Prostate gland (tissue), 2 donors: ENCODE measurements around the gene CTPS2. TPM values are rescaled to one million over a fixed set of nuclear protein-coding genes. Genes with fewer than 3 reads are reported as not detected.
"Not testable (repeated sequence)": the region's sequence is repeated elsewhere in the genome, so short reads cannot be mapped to it uniquely, and the experiment has no call there.

Experiments
- DNase-seq: peaks from one replicate; pipeline ENCODE4 v3.0.0-alpha.2; 2019; ENCODE audit warnings: low spot score
- H3K27ac ChIP-seq, 2 donors: fragments of 200-600 bp; sonication (generic); 2 replicates each; pipeline ENCODE4 v1.5.1; 2017 to 2019
- H3K27me3 ChIP-seq: fragments of 200-600 bp; sonication (generic); replicated peaks from 2 replicates; pipeline ENCODE4 v1.5.1; 2019; ENCODE audit not compliant: insufficient read depth
- H3K36me3 ChIP-seq, 2 donors: fragments of 200-600 bp; sonication (generic); 1 replicate in 1 of 2; 2 replicates in 1 of 2; pipeline versions ENCODE4 v1.5.1 to v1.8.1; 2017 to 2019
- H3K4me1 ChIP-seq: fragments of 200-600 bp; sonication (generic); replicated peaks from 2 replicates; pipeline ENCODE4 v1.5.1; 2019
- H3K4me3 ChIP-seq, 2 donors: fragments of 200-600 bp; sonication (generic); 2 replicates each; pipeline ENCODE4 v1.5.1; 2017 to 2019
- H3K9me3 ChIP-seq: fragments of 200-600 bp; sonication (generic); 2 replicates; pipeline ENCODE4 v1.5.1; 2017
- POLR2A ChIP-seq: fragments of 450-650 bp; IDR thresholded peaks from one replicate; pipeline ENCODE4 v1.6.1; 2016; ENCODE audit warnings: antibody characterized with exemption, mild to moderate bottlenecking
- POLR2AphosphoS5 ChIP-seq: sonication (generic); formaldehyde crosslinking; IDR thresholded peaks from one replicate; pipeline ENCODE4 v1.6.1; 2017; ENCODE audit warnings: antibody characterized with exemption
- WGBS: methylation state at CpG from one replicate; pipeline ENCODE4 v1.1.5; 2018; 5-methylcytosine and 5-hydroxymethylcytosine counted together
- intact Hi-C: fragments of 100-400 bp; cut with DNase I; formaldehyde crosslinking; loops from one replicate; pipeline ENCODE4 v1.14.2; 2022
- total RNA-seq, 2 donors: library from RNA; depleted of rRNA; stranded (reverse); fragments of >200 nt; gene quantifications; one replicate each; pipeline ENCODE4 v1.1.0, GENCODE V29; 2016
- TF ChIP-seq, protein P1 (sequence below), 4 experiments: fragments of 200-600 bp in 2 of 4; fragments of 450-650 bp in 2 of 4; sonication (generic) in 2 of 4; IDR thresholded peaks; 1 replicate in 3 of 4; 2 replicates in 1 of 4; pipeline ENCODE4 v1.5.1; 2016 to 2019; ENCODE audit warnings: antibody characterized with exemption in 4 of 4, mild to moderate bottlenecking in 2 of 4, moderate library complexity in 2 of 4

The CTPS2 gene
- total RNA-seq, 2 donors from 2014 or later, result 14.3 to 20.4 TPM

DNA sequence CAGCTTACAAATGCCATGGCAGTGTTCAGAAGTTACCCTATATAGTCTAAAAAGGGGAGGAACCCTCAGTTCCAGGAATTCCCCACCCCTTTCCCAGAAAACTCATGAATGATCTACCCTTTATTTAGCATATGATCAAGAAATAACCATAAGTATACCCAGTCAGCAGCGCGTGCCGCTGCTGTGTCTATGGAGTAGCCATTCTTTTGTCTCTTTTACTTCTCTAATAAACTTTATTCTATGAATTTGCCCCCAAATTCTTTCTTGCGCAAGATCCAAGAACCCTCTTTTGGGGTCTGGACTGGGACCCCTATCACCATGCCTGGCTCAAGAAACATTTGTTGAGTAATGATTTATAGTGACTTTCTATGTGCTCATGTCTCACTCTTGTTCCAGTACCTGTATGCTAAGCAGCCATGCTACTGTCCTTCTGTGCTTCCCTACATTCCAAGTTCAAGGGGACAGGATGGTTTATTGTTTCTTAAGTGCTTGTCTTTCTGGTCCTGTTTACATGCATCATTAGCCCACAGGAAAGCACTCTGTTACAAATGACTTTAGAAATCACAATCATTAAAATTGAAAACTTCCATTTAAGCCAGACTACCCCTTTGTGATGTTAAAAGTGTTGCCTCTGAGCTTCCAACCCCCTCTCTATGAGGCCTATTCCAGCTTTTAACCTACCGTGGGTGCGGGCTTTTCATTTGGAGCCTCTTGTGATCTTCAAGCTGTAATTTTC lies 125.9 kb downstream of the CTPS2 start:
- Histone ChIP-seq H3K27ac (no peak overlapping the region), H3K4me1 (no peaks in the 10 kb centered on the region), H3K36me3 (no peaks in the 10 kb centered on the region), H3K27me3 (no peaks in the 10 kb centered on the region), H3K9me3 (no peaks in the 10 kb centered on the region), H3K4me3 (no peak overlapping the region)
- TF ChIP-seq POLR2A (no peak), POLR2AphosphoS5 (no peak)
- TF ChIP-seq, protein P1, sequence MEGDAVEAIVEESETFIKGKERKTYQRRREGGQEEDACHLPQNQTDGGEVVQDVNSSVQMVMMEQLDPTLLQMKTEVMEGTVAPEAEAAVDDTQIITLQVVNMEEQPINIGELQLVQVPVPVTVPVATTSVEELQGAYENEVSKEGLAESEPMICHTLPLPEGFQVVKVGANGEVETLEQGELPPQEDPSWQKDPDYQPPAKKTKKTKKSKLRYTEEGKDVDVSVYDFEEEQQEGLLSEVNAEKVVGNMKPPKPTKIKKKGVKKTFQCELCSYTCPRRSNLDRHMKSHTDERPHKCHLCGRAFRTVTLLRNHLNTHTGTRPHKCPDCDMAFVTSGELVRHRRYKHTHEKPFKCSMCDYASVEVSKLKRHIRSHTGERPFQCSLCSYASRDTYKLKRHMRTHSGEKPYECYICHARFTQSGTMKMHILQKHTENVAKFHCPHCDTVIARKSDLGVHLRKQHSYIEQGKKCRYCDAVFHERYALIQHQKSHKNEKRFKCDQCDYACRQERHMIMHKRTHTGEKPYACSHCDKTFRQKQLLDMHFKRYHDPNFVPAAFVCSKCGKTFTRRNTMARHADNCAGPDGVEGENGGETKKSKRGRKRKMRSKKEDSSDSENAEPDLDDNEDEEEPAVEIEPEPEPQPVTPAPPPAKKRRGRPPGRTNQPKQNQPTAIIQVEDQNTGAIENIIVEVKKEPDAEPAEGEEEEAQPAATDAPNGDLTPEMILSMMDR (IDR thresholded peaks at IDR 0.05), result no peak
- no peak for DNase-seq
- intact Hi-C loops, result no loop called here
- WGBS, result 91% methylated on average over 6 of the region's 6 CpGs

DNA sequence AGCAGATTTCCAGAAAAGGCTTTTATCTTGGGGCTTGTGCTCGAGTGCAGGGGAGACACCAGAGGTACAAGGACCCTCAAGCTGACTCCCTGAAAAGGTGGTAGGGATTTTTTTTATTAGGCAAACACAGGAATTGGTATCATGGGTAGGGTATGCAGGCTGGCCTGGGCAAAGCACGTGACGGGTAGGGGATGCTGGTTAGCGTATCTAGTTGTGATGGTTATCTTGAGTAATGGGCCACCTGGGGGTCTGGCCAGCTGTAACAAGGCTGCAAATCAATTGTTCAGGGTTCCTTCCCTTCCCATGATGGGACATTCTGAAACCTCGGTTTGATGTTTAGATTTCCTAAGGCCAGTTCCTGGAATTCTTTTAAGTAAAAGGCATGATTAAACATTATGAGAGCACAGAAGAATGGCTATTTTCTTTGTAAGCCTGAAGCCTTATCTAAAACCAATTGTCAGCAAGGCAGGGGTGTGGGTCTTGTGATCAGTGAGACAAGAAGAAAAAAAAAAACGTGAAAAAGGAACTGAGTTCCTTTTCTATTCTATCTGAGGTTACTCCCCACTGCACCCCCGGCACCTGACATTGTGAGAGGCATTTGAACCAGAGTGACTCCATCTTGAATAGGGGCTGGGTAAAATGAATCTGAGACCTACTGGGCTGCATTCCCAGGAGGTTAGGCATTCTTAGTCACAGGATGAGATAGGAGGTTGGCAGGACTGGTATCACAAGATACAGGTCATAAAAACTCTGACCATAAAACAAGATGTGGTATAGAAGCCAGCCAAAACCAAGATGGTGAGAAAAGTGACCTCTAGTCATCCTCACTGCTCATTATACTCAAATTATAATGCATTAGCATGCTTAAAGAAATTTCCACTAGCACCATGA lies 126.7 kb downstream of the CTPS2 start:
- Histone ChIP-seq H3K27me3 (no peaks in the 10 kb centered on the region), H3K9me3 (no peaks in the 10 kb centered on the region), H3K4me3 (no peak overlapping the region), H3K4me1 (no peaks in the 10 kb centered on the region), H3K36me3 (no peaks in the 10 kb centered on the region), H3K27ac (no peak overlapping the region)
- DNase-seq, result no peak
- 68% methylated on average over 7 of the region's 7 CpGs for WGBS
- intact Hi-C loops, result no loop called here
- TF ChIP-seq, protein P1 (IDR thresholded peaks at IDR 0.05), result no peak
- no peak for TF ChIP-seq POLR2AphosphoS5
- TF ChIP-seq POLR2A, result no peak

- H3K4me3 ChIP-seq, H3K9me3 ChIP-seq, H3K27me3 ChIP-seq, H3K4me1 ChIP-seq, H3K27ac ChIP-seq, DNase-seq, H3K36me3 ChIP-seq, intact Hi-C loops: not testable (repeated sequence)
- WGBS, result 38% methylated on average over 14 of the region's 14 CpGs
Observed at GRCh38 chrX:16580004-16580797, 132.3 kb downstream of the CTPS2 start.

DNA sequence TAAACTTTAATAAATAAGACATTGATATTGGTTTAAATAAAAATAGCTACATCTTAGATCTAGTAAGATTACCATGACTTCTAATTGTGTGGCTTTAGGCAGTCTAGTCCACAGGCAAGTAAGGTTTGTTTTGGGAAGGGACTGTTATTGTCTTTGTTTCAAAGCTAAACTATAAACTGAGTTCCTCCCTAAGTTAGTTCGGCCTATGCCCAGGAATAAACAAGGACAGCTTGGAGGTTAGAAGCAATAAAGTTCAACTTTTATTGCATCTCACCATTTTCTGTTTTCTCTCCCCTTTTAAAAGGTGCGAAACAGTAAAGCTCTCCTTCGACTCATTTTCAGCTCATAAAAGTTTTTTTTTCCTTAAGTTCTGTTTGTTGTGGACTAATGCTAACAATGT lies 133.0 kb downstream of the CTPS2 start:
- Histone ChIP-seq H3K27me3 (no peaks in the 10 kb centered on the region), H3K9me3 (no peaks in the 10 kb centered on the region), H3K36me3 (no peaks in the 10 kb centered on the region), H3K4me3 (no peak overlapping the region), H3K27ac (no peak overlapping the region), H3K4me1 (no peaks in the 10 kb centered on the region)
- intact Hi-C loops, result no loop called here
- TF ChIP-seq, protein P1 (IDR thresholded peaks at IDR 0.05), result no peak
- TF ChIP-seq POLR2AphosphoS5, result no peak
- TF ChIP-seq POLR2A, result no peak
- 12% methylated on average over 3 of the region's 3 CpGs for WGBS
- DNase-seq, result no peak

DNA sequence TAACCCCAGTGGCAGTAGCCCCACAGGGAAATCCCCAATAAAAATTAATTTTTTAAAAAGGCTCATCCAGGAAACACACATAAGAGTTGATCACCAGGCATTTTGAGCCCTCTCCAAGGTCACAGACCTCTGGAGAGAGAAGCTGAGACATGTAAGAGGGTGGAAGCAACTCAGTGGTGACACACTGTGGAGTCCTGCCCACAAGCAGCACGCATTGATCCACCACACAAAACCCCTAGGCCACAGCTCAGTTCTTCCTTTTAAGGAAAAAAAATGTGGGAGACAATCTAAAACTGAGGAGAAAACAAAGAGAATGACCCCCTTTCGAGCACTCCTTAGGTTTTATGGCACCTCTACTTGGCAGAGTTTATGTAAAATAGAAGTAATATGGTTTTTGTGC lies 134.3 kb downstream of the CTPS2 start:
- intact Hi-C loops, result no loop called here
- Histone ChIP-seq H3K4me3 (no peak overlapping the region), H3K27me3 (no peaks in the 10 kb centered on the region), H3K4me1 (no peaks in the 10 kb centered on the region), H3K36me3 (no peaks in the 10 kb centered on the region), H3K9me3 (no peaks in the 10 kb centered on the region), H3K27ac (no peak overlapping the region)
- 77% methylated on average over 2 of the region's 2 CpGs for WGBS
- TF ChIP-seq POLR2A (no peak), POLR2AphosphoS5 (no peak)
- TF ChIP-seq, protein P1 (IDR thresholded peaks at IDR 0.05), result no peak
- DNase-seq, result no peak
